Thoracic aorta (tissue), 2 donors: ENCODE results near the gene PITPNC1. TPM values are rescaled to one million over a fixed set of nuclear protein-coding genes. Genes with fewer than 3 reads are reported as not detected.

ENCODE experiments used
- ATAC-seq: fragments of 150-250 bp; one replicate; pipeline ENCODE4 v1.8.0; 2017; ENCODE audit warnings: low read depth; ENCODE audit not compliant: insufficient number of reproducible peaks, low FRiP score
- DNase-seq: peaks from one replicate; pipeline ENCODE4 v3.0.0-alpha.2; 2020; ENCODE audit warnings: low spot score
- H3K27ac ChIP-seq, 2 donors: fragments of 200-600 bp; sonication (generic); 1 replicate in 1 of 2; 2 replicates in 1 of 2; pipeline ENCODE4 v1.5.1; 2016; ENCODE audit warnings: mild to moderate bottlenecking in 2 of 2, moderate library complexity in 2 of 2
- H3K27me3 ChIP-seq: fragments of 200-600 bp; sonication (generic); replicated peaks from 2 replicates; pipeline ENCODE4 v1.6.0; 2016; ENCODE audit warnings: mild to moderate bottlenecking; ENCODE audit not compliant: insufficient read depth
- H3K36me3 ChIP-seq: fragments of 200-600 bp; sonication (generic); one replicate; pipeline ENCODE4 v1.5.1; 2016
- H3K4me1 ChIP-seq, 2 donors: fragments of 200-600 bp; sonication (generic); 1 replicate in 1 of 2; 2 replicates in 1 of 2; pipeline versions ENCODE4 v1.5.1 to v1.6.0; 2016; ENCODE audit warnings: low read depth in 2 of 2, mild to moderate bottlenecking in 1 of 2; ENCODE audit not compliant: control insufficient read depth in 1 of 2
- H3K4me3 ChIP-seq: fragments of 200-600 bp; sonication (generic); 2 replicates; pipeline ENCODE4 v1.5.1; 2016; ENCODE audit warnings: mild to moderate bottlenecking
- H3K9me3 ChIP-seq: fragments of 200-600 bp; sonication (generic); 2 replicates; pipeline ENCODE4 v1.5.1; 2016
- CTCF ChIP-seq: fragments of 200-600 bp; sonication (generic); IDR thresholded peaks from one replicate; pipeline ENCODE4 v1.5.1; 2019; ENCODE audit warnings: antibody characterized with exemption
- total RNA-seq, 2 donors: library from RNA; depleted of rRNA; stranded (reverse); fragments of >200 nt; gene quantifications; one replicate each; pipeline versions ENCODE4 v1.1.0 to v1.2.3, GENCODE V29; 2016

PITPNC1 gene
- total RNA-seq, 2 donors from 2014 or later, result 8.4 to 28.8 TPM

GRCh38 chr17:67481808-67482207 is 104.7 kb downstream of the PITPNC1 start:
- no peak for TF ChIP-seq CTCF
- H3K9me3 ChIP-seq, result no peaks in the 10 kb centered on the region
- H3K27me3 ChIP-seq, result no peaks in the 10 kb centered on the region
- peak; percentile 45 for ATAC-seq
- H3K4me1 ChIP-seq, result peaks cover 0 to 3% of the 10 kb centered on the region in 2 donors
- no peak overlapping the region for H3K27ac ChIP-seq
- no peaks in the 10 kb centered on the region for H3K36me3 ChIP-seq
- DNase-seq, result no peak
- no peak overlapping the region for H3K4me3 ChIP-seq

GRCh38 chr17:67482764-67483163 is 105.7 kb downstream of the PITPNC1 start:
- H3K9me3 ChIP-seq, result no peaks in the 10 kb centered on the region
- ATAC-seq, result no peak
- no peak for TF ChIP-seq CTCF
- no peak for DNase-seq
- H3K4me3 ChIP-seq, result no peak overlapping the region
- H3K27ac ChIP-seq, result no peak overlapping the region
- H3K27me3 ChIP-seq, result no peaks in the 10 kb centered on the region
- H3K4me1 ChIP-seq, result peaks cover 0 to 3% of the 10 kb centered on the region in 2 donors
- H3K36me3 ChIP-seq, result no peaks in the 10 kb centered on the region

GRCh38 chr17:67484261-67484660 is 107.2 kb downstream of the PITPNC1 start:
- Histone ChIP-seq H3K4me1 (peaks cover 0 to 3% of the 10 kb centered on the region in 2 donors), H3K27me3 (no peaks in the 10 kb centered on the region), H3K36me3 (no peaks in the 10 kb centered on the region), H3K9me3 (no peaks in the 10 kb centered on the region), H3K27ac (no peak overlapping the region), H3K4me3 (no peak overlapping the region)
- ATAC-seq (no peak), DNase-seq (no peak)
- no peak for TF ChIP-seq CTCF

- H3K4me3 ChIP-seq, result no peak overlapping the region
- ATAC-seq (no peak), DNase-seq (no peak)
- peaks cover 5% of the 10 kb centered on the region in 2 donors for H3K4me1 ChIP-seq
- no peaks in the 10 kb centered on the region for H3K9me3 ChIP-seq
- H3K36me3 ChIP-seq, result no peaks in the 10 kb centered on the region
- no peak for TF ChIP-seq CTCF
- H3K27ac ChIP-seq, result no peak overlapping the region
- H3K27me3 ChIP-seq, result no peaks in the 10 kb centered on the region
Observed at GRCh38 chr17:67485666-67486065, 108.6 kb downstream of the PITPNC1 start.

GRCh38 chr17:67487506-67487905 is 110.4 kb downstream of the PITPNC1 start:
- H3K4me1 ChIP-seq, result peaks cover 9 to 16% of the 10 kb centered on the region in 2 donors
- no peak for TF ChIP-seq CTCF
- DNase-seq, result no peak
- no peaks in the 10 kb centered on the region for H3K9me3 ChIP-seq
- H3K27ac ChIP-seq, result no peak overlapping the region
- ATAC-seq, result no peak
- no peaks in the 10 kb centered on the region for H3K36me3 ChIP-seq
- no peaks in the 10 kb centered on the region for H3K27me3 ChIP-seq
- H3K4me3 ChIP-seq, result no peak overlapping the region
